ENCODE measurements around the gene COL25A1.

The COL25A1 gene

GRCh38 chr4:109162759-109163158 lies 139.7 kb downstream of the COL25A1 start:
- Histone ChIP-seq H3K27me3 (no peaks in the 10 kb centered on the region), H3K27ac (no peak overlapping the region), H3K4me3 (no peak overlapping the region), H3K4me2 (no peak overlapping the region), H3K36me3 (no peaks in the 10 kb centered on the region), H4K20me1 (no peaks in the 10 kb centered on the region), H3K4me1 (0 out of 2 replicates have a peak, but pooled peaks cover 5% of the 10 kb centered on the region), H3K9ac (no peak overlapping the region), H3K9me3 (no peaks in the 10 kb centered on the region)
- TF ChIP-seq Cebpa-rat (IDR thresholded peaks at IDR 0.05) = no peak

- H3K4me2 ChIP-seq = no peak overlapping the region
- no peaks in the 10 kb centered on the region for H4K20me1 ChIP-seq
- H3K9me3 ChIP-seq = no peaks in the 10 kb centered on the region
- H3K9ac ChIP-seq = no peak overlapping the region
- TF ChIP-seq Cebpa-rat (IDR thresholded peaks at IDR 0.05) = no peak
- no peak overlapping the region for H3K4me3 ChIP-seq
- H3K27me3 ChIP-seq = no peaks in the 10 kb centered on the region
- H3K27ac ChIP-seq = no peak overlapping the region
- H3K4me1 ChIP-seq = no peaks in the 10 kb centered on the region
- no peaks in the 10 kb centered on the region for H3K36me3 ChIP-seq
Observed at GRCh38 chr4:109160494-109160893, 142.0 kb downstream of the COL25A1 start.

GRCh38 chr4:109157696-109158095 lies 144.8 kb downstream of the COL25A1 start:
- no peak overlapping the region for H3K4me2 ChIP-seq

GRCh38 chr4:109157205-109157604 lies 145.3 kb downstream of the COL25A1 start:
- Histone ChIP-seq H3K36me3 (no peaks in the 10 kb centered on the region), H4K20me1 (no peaks in the 10 kb centered on the region), H3K27me3 (no peaks in the 10 kb centered on the region), H3K9me3 (no peaks in the 10 kb centered on the region), H3K4me3 (no peak overlapping the region), H3K27ac (no peak overlapping the region), H3K4me2 (no peak overlapping the region), H3K9ac (no peak overlapping the region), H3K4me1 (no peaks in the 10 kb centered on the region)
- no peak for TF ChIP-seq Cebpa-rat (IDR thresholded peaks at IDR 0.05)

More at GRCh38 chr4:109157696-109158095, 144.8 kb downstream of the COL25A1 start:
- TF ChIP-seq Cebpa-rat (IDR thresholded peaks at IDR 0.05) = no peak
- no peak overlapping the region for H3K9ac ChIP-seq
- H3K9me3 ChIP-seq = no peaks in the 10 kb centered on the region
- H3K36me3 ChIP-seq = no peaks in the 10 kb centered on the region
- H4K20me1 ChIP-seq = no peaks in the 10 kb centered on the region
- H3K4me3 ChIP-seq = no peak overlapping the region
- H3K27me3 ChIP-seq = no peaks in the 10 kb centered on the region
- H3K4me1 ChIP-seq = no peaks in the 10 kb centered on the region
- no peak overlapping the region for H3K27ac ChIP-seq

- Histone ChIP-seq H3K27me3 (no peaks in the 10 kb centered on the region), H3K9me3 (no peaks in the 10 kb centered on the region), H3K4me3 (no peak overlapping the region), H3K9ac (no peak overlapping the region), H3K36me3 (no peaks in the 10 kb centered on the region), H3K4me1 (no peaks in the 10 kb centered on the region), H3K4me2 (no peak overlapping the region), H3K27ac (no peak overlapping the region), H4K20me1 (no peaks in the 10 kb centered on the region)
- TF ChIP-seq Cebpa-rat (IDR thresholded peaks at IDR 0.05) = no peak
Observed at GRCh38 chr4:109156356-109156755, 146.1 kb downstream of the COL25A1 start.

- no peak overlapping the region for H3K4me2 ChIP-seq
- no peak for TF ChIP-seq Cebpa-rat (IDR thresholded peaks at IDR 0.05)
- no peak overlapping the region for H3K4me3 ChIP-seq
- no peak overlapping the region for H3K9ac ChIP-seq
- no peaks in the 10 kb centered on the region for H3K36me3 ChIP-seq
- no peaks in the 10 kb centered on the region for H3K27me3 ChIP-seq
- no peaks in the 10 kb centered on the region for H3K4me1 ChIP-seq
- H3K9me3 ChIP-seq = no peaks in the 10 kb centered on the region
- H4K20me1 ChIP-seq = no peaks in the 10 kb centered on the region
- no peak overlapping the region for H3K27ac ChIP-seq
Observed at GRCh38 chr4:109155682-109156283, 146.7 kb downstream of the COL25A1 start.

- TF ChIP-seq Cebpa-rat (IDR thresholded peaks at IDR 0.05) = no peak
- H3K4me1 ChIP-seq = no peaks in the 10 kb centered on the region
- no peak overlapping the region for H3K27ac ChIP-seq
- H3K27me3 ChIP-seq = no peaks in the 10 kb centered on the region
- H3K9ac ChIP-seq = no peak overlapping the region
- H4K20me1 ChIP-seq = no peaks in the 10 kb centered on the region
- no peak overlapping the region for H3K4me3 ChIP-seq
- no peaks in the 10 kb centered on the region for H3K36me3 ChIP-seq
- H3K9me3 ChIP-seq = no peaks in the 10 kb centered on the region
- H3K4me2 ChIP-seq = no peak overlapping the region
Observed at GRCh38 chr4:109155084-109155483, 147.4 kb downstream of the COL25A1 start.

GRCh38 chr4:109154424-109154823 lies 148.0 kb downstream of the COL25A1 start:
- Histone ChIP-seq H3K4me1 (no peaks in the 10 kb centered on the region), H3K36me3 (no peaks in the 10 kb centered on the region), H3K4me3 (no peak overlapping the region), H3K9me3 (no peaks in the 10 kb centered on the region), H4K20me1 (no peaks in the 10 kb centered on the region), H3K27me3 (no peaks in the 10 kb centered on the region), H3K9ac (no peak overlapping the region), H3K4me2 (no peak overlapping the region), H3K27ac (no peak overlapping the region)
- no peak for TF ChIP-seq Cebpa-rat (IDR thresholded peaks at IDR 0.05)

- Histone ChIP-seq H3K9me3 (no peaks in the 10 kb centered on the region), H3K27me3 (no peaks in the 10 kb centered on the region), H3K9ac (no peak overlapping the region), H3K4me1 (no peaks in the 10 kb centered on the region), H4K20me1 (no peaks in the 10 kb centered on the region), H3K36me3 (no peaks in the 10 kb centered on the region), H3K4me2 (no peak overlapping the region), H3K4me3 (no peak overlapping the region), H3K27ac (no peak overlapping the region)
- TF ChIP-seq Cebpa-rat (IDR thresholded peaks at IDR 0.05) = no peak
Observed at GRCh38 chr4:109149836-109150235, 152.6 kb downstream of the COL25A1 start.

GRCh38 chr4:109148577-109149075 lies 153.8 kb downstream of the COL25A1 start:
- Histone ChIP-seq H3K4me2 (no peak overlapping the region), H3K36me3 (no peaks in the 10 kb centered on the region), H3K4me3 (no peak overlapping the region), H3K27me3 (no peaks in the 10 kb centered on the region), H3K4me1 (no peaks in the 10 kb centered on the region), H3K9ac (no peak overlapping the region), H3K9me3 (no peaks in the 10 kb centered on the region), H3K27ac (no peak overlapping the region), H4K20me1 (no peaks in the 10 kb centered on the region)
- no peak for TF ChIP-seq Cebpa-rat (IDR thresholded peaks at IDR 0.05)

- H3K9ac ChIP-seq = no peak overlapping the region
- H3K27ac ChIP-seq = no peak overlapping the region
- H3K4me1 ChIP-seq = no peaks in the 10 kb centered on the region
- no peaks in the 10 kb centered on the region for H4K20me1 ChIP-seq
- H3K36me3 ChIP-seq = no peaks in the 10 kb centered on the region
- H3K27me3 ChIP-seq = no peaks in the 10 kb centered on the region
- no peak for TF ChIP-seq Cebpa-rat (IDR thresholded peaks at IDR 0.05)
- H3K4me3 ChIP-seq = no peak overlapping the region
- H3K4me2 ChIP-seq = no peak overlapping the region
- no peaks in the 10 kb centered on the region for H3K9me3 ChIP-seq
Observed at GRCh38 chr4:109147135-109147534, 155.3 kb downstream of the COL25A1 start.

Measured in BLaER1 (cell line).